Pulmonary artery endothelial cell (primary cell): ENCODE data around the gene YAP1. TPM values are rescaled to one million over a fixed set of nuclear protein-coding genes. Genes with fewer than 3 reads are reported as not detected.

Experiments
- DNase-seq: peaks from one replicate; pipeline ENCODE4 v3.0.0-alpha.2; 2011; ENCODE audit warnings: low read depth, low spot score
- total RNA-seq: library from RNA; depleted of rRNA; stranded (reverse); fragments of >200 nt; gene quantifications from 2 replicates; pipeline ENCODE4 v1.2.3, GENCODE V29; 2014

The YAP1 gene
- total RNA-seq, 1 donor from 2014 or later = 32.0 TPM

GRCh38 chr11:102116453-102117205 is 6.4 kb downstream of the YAP1 start:
- DNase-seq = no peak

GRCh38 chr11:102117472-102118113 is 7.3 kb downstream of the YAP1 start:
- no peak for DNase-seq

DNA sequence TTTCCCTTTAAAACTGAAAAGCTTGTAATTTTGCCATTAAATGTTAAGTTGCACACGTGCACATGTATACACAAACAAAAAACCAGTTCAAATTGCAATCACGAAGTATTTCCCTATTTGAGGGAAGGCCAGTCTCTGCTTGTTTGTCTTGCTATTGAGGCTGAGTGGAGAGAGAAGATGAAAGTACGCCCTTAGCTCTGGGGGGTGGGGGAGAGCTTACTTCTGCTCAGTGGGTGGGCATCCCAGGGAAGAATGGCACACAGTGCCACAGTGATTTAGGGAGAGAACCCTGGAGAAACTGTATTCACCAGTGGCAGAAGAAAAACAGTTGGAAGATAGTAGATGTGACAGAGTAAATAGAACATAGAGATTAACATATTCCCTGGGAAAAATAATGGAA is 8.7 kb downstream of the YAP1 start:
- DNase-seq = no peak

DNA sequence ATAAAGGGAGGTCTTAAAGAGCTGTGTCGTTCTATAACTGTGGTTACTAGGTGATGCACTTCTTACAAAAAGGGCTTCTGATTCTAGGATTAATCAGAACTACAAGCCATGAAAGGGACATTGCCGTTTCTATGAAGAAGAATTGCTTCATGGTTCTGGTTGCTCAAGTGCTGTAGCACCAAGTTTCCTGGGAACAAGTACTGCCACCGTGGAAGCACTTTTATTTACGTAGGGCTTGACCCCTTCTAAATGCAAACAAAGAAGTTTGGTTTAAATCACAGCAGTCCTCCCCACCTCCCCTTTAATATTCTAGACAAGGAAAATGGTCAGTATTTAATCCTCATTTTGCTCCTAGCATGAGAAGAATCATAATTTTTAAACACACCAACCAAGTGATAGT is 9.8 kb downstream of the YAP1 start:
- DNase-seq = no peak

GRCh38 chr11:102120437-102120973 is 10.3 kb downstream of the YAP1 start:
- no peak for DNase-seq

DNA sequence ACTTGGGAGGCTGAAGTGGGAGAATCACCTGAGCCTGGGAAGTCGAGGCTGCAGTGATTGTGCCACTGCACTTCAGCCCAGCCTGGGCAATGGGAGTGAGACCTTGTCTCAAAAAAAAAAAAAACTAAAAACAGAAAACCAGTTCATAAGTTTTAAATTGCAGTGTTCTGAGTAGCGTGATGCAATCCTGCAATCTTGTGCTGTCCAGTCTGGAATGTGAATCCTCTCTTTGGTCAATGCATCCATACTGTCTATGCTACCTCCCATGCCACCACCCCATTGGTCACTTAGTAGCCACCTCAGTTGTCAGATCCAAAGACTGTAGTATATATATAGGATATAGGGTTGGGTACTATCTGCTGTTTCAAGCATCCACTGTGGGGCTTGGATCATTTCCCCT is 11.1 kb downstream of the YAP1 start:
- no peak for DNase-seq

GRCh38 chr11:102134597-102134996 is 24.4 kb downstream of the YAP1 start:
- DNase-seq = no peak

GRCh38 chr11:102135256-102135655 is 25.0 kb downstream of the YAP1 start:
- no peak for DNase-seq

- no peak for DNase-seq
Observed at GRCh38 chr11:102138223-102138622, 28.0 kb downstream of the YAP1 start.

GRCh38 chr11:102138670-102139069 is 28.4 kb downstream of the YAP1 start:
- no peak for DNase-seq

DNA sequence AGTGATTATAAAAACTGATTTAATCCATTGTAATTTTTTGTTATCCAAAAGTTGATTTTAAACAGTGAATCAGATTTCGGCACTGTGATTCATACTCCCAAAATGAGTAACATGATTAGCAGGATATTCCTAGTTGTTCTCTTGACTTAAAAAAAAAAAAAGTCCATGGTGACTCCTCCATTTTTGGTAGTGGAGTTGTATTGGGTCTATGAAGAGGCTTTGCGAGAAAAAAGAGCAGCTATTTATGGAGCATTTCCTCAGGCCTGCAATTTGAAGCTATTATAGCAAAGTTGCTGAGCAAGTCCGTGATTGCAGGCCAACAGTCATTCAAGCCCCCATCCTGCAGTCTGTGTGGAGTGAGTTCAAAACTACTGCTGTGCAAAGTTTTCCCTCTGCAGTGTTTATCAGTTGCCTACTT is 28.8 kb downstream of the YAP1 start:
- DNase-seq = no peak

DNA sequence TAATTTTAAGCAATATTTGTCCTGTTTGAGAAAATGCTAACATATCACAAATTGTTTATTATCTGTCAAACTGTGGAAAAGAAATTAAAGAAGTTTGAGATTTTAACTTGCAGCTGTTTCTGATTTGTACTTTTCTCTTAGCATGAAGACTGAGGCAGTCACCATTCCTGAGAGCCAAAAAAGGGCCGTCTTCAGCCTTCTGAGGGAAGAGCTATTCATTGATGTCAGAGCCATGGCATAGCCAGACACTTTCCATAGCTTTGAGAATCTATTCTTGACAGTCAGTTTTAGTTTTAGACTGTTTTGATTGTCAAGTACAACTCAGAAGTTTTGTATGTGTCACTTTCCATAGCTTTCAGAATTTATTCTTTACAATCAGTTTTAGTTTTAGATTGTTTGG is 32.1 kb downstream of the YAP1 start:
- no peak for DNase-seq

DNA sequence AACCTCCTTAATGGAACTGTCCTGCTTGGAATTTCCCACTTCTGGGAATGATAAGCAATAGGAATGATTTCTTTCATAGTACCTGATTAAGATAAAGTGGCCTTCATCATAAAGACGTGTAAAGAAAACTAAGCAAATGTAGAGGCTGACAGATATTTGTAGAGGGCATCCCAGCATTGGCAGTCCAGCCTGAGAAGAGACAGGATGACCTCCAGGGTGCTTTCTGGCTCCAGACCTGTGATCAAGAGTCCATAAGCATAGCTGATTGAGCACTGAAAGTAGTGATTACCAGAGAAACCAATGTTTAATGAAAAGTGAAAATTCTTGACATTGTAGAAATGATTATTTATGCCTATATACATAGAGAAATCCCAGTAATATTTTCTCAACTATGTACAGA is 33.6 kb downstream of the YAP1 start:
- no peak for DNase-seq

- DNase-seq = no peak
Observed at GRCh38 chr11:102144357-102145355, 34.4 kb downstream of the YAP1 start.

DNA sequence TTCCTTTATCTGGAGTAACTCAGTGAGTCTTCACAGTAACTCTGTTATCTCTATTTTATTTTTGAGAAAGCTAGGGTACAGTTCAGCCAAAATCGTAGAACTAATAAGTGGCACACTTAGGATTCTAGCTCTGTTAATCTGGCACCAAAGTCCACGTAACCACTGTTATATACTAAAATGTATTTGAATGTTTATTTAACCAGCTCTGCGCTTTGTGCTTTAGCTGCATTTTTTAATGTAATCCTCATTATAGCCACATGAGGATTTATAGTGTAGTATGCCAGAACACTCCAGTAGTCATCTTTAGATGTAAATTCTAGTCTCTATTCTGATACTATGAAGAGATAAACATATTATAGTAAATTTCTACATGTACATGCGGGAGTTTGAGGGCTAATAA is 36.8 kb downstream of the YAP1 start:
- no peak for DNase-seq

- no peak for DNase-seq
Observed at GRCh38 chr11:102147632-102148031, 37.4 kb downstream of the YAP1 start.

DNA sequence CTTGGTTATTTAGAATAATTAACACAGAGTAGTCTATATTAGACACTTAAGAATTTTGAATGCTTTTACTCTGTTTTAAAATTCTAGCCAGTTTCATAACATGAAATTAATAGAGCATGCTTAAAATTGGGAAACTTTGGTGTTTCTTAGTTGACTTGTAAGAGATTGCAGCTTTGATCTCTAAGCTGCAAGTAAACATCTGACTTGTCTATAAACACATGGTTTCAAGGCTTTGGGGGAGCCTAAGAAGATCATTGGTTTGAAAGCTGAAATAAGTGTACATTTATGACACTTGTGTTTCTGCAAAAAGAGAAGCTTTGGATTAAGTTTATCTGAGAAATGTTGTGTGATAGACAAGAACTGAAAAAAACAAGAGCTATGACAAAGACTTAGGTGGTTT is 37.8 kb downstream of the YAP1 start:
- no peak for DNase-seq

DNA sequence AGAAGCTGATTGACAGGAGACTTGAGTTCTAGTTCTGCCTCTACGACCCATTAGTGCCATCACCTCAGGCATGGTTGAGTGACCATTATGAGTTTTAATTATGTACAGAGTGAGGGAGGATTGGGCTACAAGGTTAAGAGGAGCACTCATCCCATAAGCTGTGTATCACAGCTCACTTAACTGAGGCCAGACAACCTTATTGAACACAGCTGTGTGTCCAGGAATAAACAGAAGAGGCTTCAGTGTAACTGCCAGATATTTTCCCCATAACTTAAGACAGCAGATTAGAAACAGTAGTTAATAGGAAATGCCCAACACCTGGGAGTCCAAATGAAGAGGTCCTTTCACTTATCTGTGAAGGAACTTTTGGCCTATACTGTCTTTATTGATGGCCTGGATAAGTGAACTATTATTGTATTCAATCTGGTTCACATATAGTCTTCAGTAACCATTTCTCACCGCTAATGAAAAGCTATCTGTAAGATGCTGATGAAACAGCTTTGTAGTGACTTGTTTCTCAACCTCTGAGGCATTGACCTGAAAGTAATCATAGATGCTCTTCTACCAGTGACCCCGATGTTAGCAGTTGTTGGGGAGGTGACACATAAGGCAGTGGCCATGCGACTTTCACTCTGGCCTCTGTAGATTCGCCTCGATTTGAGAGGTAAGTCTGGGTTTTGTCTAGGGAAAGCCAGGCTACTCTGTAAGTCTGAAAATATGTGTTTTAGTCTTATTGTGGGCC is 41.7 kb downstream of the YAP1 start:
- DNase-seq = no peak

GRCh38 chr11:102153082-102153481 is 42.8 kb downstream of the YAP1 start:
- DNase-seq = no peak

DNA sequence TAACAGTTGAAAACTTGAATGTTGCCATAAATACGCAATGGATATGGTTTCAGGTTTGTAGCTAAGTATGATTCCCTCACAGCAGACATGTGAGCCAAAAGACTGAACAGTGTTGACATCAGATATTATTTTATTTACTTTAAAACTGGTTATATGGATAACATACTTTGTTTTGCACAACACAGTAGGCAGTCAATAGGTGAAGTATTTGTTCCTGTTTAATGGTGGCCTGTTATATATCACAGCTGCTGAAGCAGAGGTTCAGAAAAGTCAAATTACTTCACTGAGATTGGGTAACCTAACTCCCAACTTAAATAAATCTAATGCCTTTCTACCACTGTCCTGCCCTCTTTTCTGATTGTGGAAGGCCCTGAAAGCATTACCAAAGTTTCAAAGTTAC is 44.6 kb downstream of the YAP1 start:
- DNase-seq = no peak

GRCh38 chr11:102155676-102156075 is 45.4 kb downstream of the YAP1 start:
- DNase-seq = no peak
